HepG2 (cell line): ENCODE results near the gene EARS2. TPM values are rescaled to one million over a fixed set of nuclear protein-coding genes. Genes with fewer than 3 reads are reported as not detected.

Experiments
- ATAC-seq: fragments of 200-7000 bp; cut with Tn5 transposase; 3 replicates; pipeline ENCODE4 v1.9.1; 2020; ENCODE audit warnings: mild to moderate bottlenecking, moderate library complexity
- BruUV-seq: library from RNA; stranded (reverse); fragments of 400-500 nt; replicated peaks from 2 replicates; lab custom pipeline; 2021; lab: Mats Ljungman, UMichigan
- CTCF ChIA-PET: fragments of 300-600 bp; formaldehyde crosslinking; extraction: SDS; loops from one replicate; lab custom pipeline; 2021; ENCODE audit warnings: low total read pairs, inconsistent platforms, low intra/inter-chr PET ratio; lab: Yijun Ruan, JAX
- POLR2A ChIA-PET: fragments of 350-600 bp; sonication (Branson Sonifier 250); formaldehyde crosslinking; loops from one replicate; lab custom pipeline; 2020; ENCODE audit warnings: antibody characterized with exemption, inconsistent platforms; lab: Yijun Ruan, JAX
- DNase-seq: peaks from one replicate; pipeline ENCODE4 v3.0.0-alpha.2; 2015; ENCODE audit warnings: low spot score
- FAIRE-seq: peaks from 3 replicates; lab custom pipeline; 2011; peaks lifted over from hg19 to GRCh38; lab: Jason Lieb, UNC
- H2AFZ ChIP-seq: one replicate; pipeline ENCODE4 v1.6.1; 2011; ENCODE audit warnings: low read length, inconsistent platforms
- H3K27ac ChIP-seq: fragments of 300-600 bp; 3 replicates; pipeline ENCODE4 v1.8.0; 2011; ENCODE audit warnings: mixed run types, mild to moderate bottlenecking, mixed read lengths, low read length, inconsistent platforms; ENCODE audit not compliant: insufficient read depth; ENCODE audit errors: extremely low read length
- H3K27me3 ChIP-seq, 2 experiments: fragments of 200-600 bp in 1 of 2; 2 replicates in 1 of 2; 3 replicates in 1 of 2; pipeline versions ENCODE4 v1.6.0 to v1.8.0; 2011; ENCODE audit warnings: low read length in 2 of 2, mild to moderate bottlenecking in 2 of 2, moderate library complexity in 2 of 2, inconsistent platforms in 1 of 2; ENCODE audit not compliant: insufficient read depth in 2 of 2, control insufficient read depth in 1 of 2
- H3K36me3 ChIP-seq, 2 experiments: fragments of 200-600 bp in 1 of 2; replicated peaks in 1 of 2; 2 replicates in 1 of 2; 3 replicates in 1 of 2; pipeline versions ENCODE4 v1.5.1 to v1.8.0; 2011; ENCODE audit warnings: low read length in 2 of 2, inconsistent platforms in 1 of 2; ENCODE audit not compliant: insufficient read depth in 2 of 2, control insufficient read depth in 1 of 2
- H3K4me1 ChIP-seq: 2 replicates; pipeline ENCODE4 v1.5.1; 2012; ENCODE audit warnings: low read length, inconsistent platforms; ENCODE audit not compliant: insufficient read depth
- H3K4me2 ChIP-seq: 2 replicates; pipeline ENCODE4 v1.6.0; 2011; ENCODE audit warnings: low read depth, low read length, inconsistent platforms
- H3K4me3 ChIP-seq, 3 experiments: fragments of 200-600 bp in 1 of 3; sonication (generic), shearing (Covaris generic) in 1 of 3; replicated peaks in 1 of 3; 2 replicates each; pipeline ENCODE4 v1.5.1; 2011 to 2016; ENCODE audit warnings: low read length in 3 of 3, inconsistent platforms in 2 of 3, low read depth in 2 of 3, mild to moderate bottlenecking in 2 of 3, control low read depth in 1 of 3, mixed read lengths in 1 of 3; ENCODE audit not compliant: insufficient read depth in 1 of 3
- H3K79me2 ChIP-seq: one replicate; pipeline ENCODE4 v1.6.1; 2011; ENCODE audit warnings: low read length, inconsistent platforms; ENCODE audit not compliant: insufficient read depth
- H3K9ac ChIP-seq: 2 replicates; pipeline ENCODE4 v1.6.0; 2011; ENCODE audit warnings: mild to moderate bottlenecking, low read depth, low read length, inconsistent platforms; ENCODE audit not compliant: insufficient read depth
- H3K9me3 ChIP-seq: 2 replicates; pipeline ENCODE4 v1.5.1; 2012; ENCODE audit warnings: mild to moderate bottlenecking, low read length
- H4K20me1 ChIP-seq: 2 replicates; pipeline ENCODE4 v1.6.0; 2011; ENCODE audit warnings: inconsistent platforms, mild to moderate bottlenecking, low read length, moderate library complexity; ENCODE audit not compliant: insufficient read depth
- DRAP1 ChIP-seq: IDR thresholded peaks from 2 replicates; pipeline ENCODE4 v1.6.1; 2016; ENCODE audit warnings: missing genetic modification reagents, missing compliant biosample characterization
- EEA1 ChIP-seq: sonication (generic); formaldehyde crosslinking; IDR thresholded peaks from 2 replicates; pipeline ENCODE4 v1.5.1; 2020; ENCODE audit warnings: mild to moderate bottlenecking, missing genetic modification reagents, borderline replicate concordance
- HIC2 ChIP-seq: sonication (generic); formaldehyde crosslinking; IDR thresholded peaks from 2 replicates; pipeline ENCODE4 v1.9.0; 2022; ENCODE audit warnings: low read depth, missing genetic modification reagents
- HNRNPUL1 ChIP-seq: fragments of 200-400 bp; formaldehyde crosslinking; IDR thresholded peaks from 2 replicates; pipeline ENCODE4 v1.6.1; 2017; ENCODE audit warnings: low read depth, mild to moderate bottlenecking, low read length, moderate library complexity
- NCOA2 ChIP-seq: sonication (generic); formaldehyde crosslinking; IDR thresholded peaks from 2 replicates; pipeline ENCODE4 v1.8.0; 2022; ENCODE audit warnings: inconsistent platforms
- NFKB2 ChIP-seq: sonication (generic); formaldehyde crosslinking; IDR thresholded peaks from 2 replicates; pipeline ENCODE4 v1.4.0; 2020; ENCODE audit warnings: missing genetic modification reagents, borderline replicate concordance
- PHF5A ChIP-seq: IDR thresholded peaks from one replicate; pipeline ENCODE4 v1.6.1; 2018; ENCODE audit warnings: low read depth, missing genetic modification reagents; ENCODE audit not compliant: unreplicated experiment
- STAT6 ChIP-seq: sonication (generic); formaldehyde crosslinking; IDR thresholded peaks from 2 replicates; pipeline ENCODE4 v1.4.0; 2020; ENCODE audit warnings: missing genetic modification reagents, mild to moderate bottlenecking, borderline replicate concordance
- WIZ ChIP-seq: sonication (generic); formaldehyde crosslinking; IDR thresholded peaks from 2 replicates; pipeline ENCODE4 v1.5.1; 2020; ENCODE audit warnings: mild to moderate bottlenecking, missing genetic modification reagents
- ZBTB38 ChIP-seq: sonication (generic); formaldehyde crosslinking; IDR thresholded peaks from 2 replicates; pipeline ENCODE4 v1.5.1; 2020; ENCODE audit warnings: mild to moderate bottlenecking, missing genetic modification reagents
- ZNF362 ChIP-seq: sonication (generic); formaldehyde crosslinking; IDR thresholded peaks from 2 replicates; pipeline ENCODE4 v1.4.0; 2020; ENCODE audit warnings: missing genetic modification reagents, mild to moderate bottlenecking, borderline replicate concordance
- ZNF501 ChIP-seq: sonication (generic); formaldehyde crosslinking; IDR thresholded peaks from 2 replicates; pipeline ENCODE4 v1.5.1; 2020; ENCODE audit warnings: mild to moderate bottlenecking, moderate library complexity, missing genetic modification reagents
- ZNF678 ChIP-seq: sonication (generic); formaldehyde crosslinking; IDR thresholded peaks from 2 replicates; pipeline ENCODE4 v1.4.0; 2020; ENCODE audit warnings: mild to moderate bottlenecking, missing genetic modification reagents
- ZNF710 ChIP-seq: sonication (generic); formaldehyde crosslinking; IDR thresholded peaks from 2 replicates; pipeline ENCODE4 v1.5.0; 2020; ENCODE audit warnings: mild to moderate bottlenecking, missing genetic modification reagents, borderline replicate concordance
- WGBS: methylation state at CpG from one replicate; pipeline ENCODE4 v1.1.6; 2017; ENCODE audit warnings: low lambda C conversion rate; 5-methylcytosine and 5-hydroxymethylcytosine counted together
- in situ Hi-C: cut with HindIII; loops from 2 replicates; pipeline ENCODE4 v1.10.0; 2017; ENCODE audit warnings: low pct_unique_long_range_greater_than_20kb; ENCODE audit not compliant: extremely low pct_ligation_motif_present
- intact Hi-C: fragments of 100-400 bp; cut with micrococcal nuclease; formaldehyde crosslinking; loops from one replicate; pipeline ENCODE4 v1.10.0; 2022; ENCODE audit not compliant: unreplicated experiment
- polyA plus RNA-seq, 8 experiments: library from polyadenylated mRNA; depleted of rRNA in 3 of 8; stranded (reverse) in 7 of 8; unstranded in 1 of 8; fragments of >200 nt; fragmentation: Illumina TruSeq in 4 of 8; extraction: Trizol in 4 of 8; gene quantifications; 2 replicates each; pipeline versions ENCODE4 v1.2.1 to v1.2.3, GENCODE V29; 2011 to 2016; ENCODE audit warnings: low read depth in 4 of 8, missing spikeins in 1 of 8, mixed read lengths in 1 of 8; ENCODE audit not compliant: insufficient read depth in 1 of 8
- total RNA-seq, 5 experiments: library from RNA; depleted of rRNA; stranded (reverse); fragments of >200 nt; fragmentation: Illumina TruSeq; extraction: Trizol; gene quantifications; 2 replicates each; pipeline ENCODE4 v1.2.3, GENCODE V29; 2016; ENCODE audit warnings: low read depth in 1 of 5

EARS2 gene
- total and polyA plus RNA-seq, 2 of the 13 experiments (the other 11 are each of a cell fraction or from before 2014, with no cell fraction given): 49.4 to 80.4 TPM

- in situ Hi-C loops: no loop called here
These were observed 37.0 kb upstream of the EARS2 start for GRCh38 chr16:23594186-23594585.

More at GRCh38 chr16:23594186-23594585, 37.0 kb upstream of the EARS2 start:
- H3K4me3 ChIP-seq: peak overlapping the region in 1 of 3 experiments; percentile 98; a peak in 1 of 6 replicates
- no peak overlapping the region for H2AFZ ChIP-seq
- H3K9ac ChIP-seq: no peak overlapping the region
- intact Hi-C loops: no loop called here
- BruUV-seq: no TSS peak
- DNase-seq: no peak
- H3K79me2 ChIP-seq: peaks cover 67% of the 10 kb centered on the region
- peaks cover 33% of the 10 kb centered on the region for H4K20me1 ChIP-seq
- no peak overlapping the region for H3K27ac ChIP-seq
- H3K4me1 ChIP-seq: peaks cover 31% of the 10 kb centered on the region
- no peak for ATAC-seq
- ChIA-PET POLR2A (no interaction called here), CTCF (no interaction called here)
- H3K9me3 ChIP-seq: no peaks in the 10 kb centered on the region
- H3K27me3 ChIP-seq: peaks cover 0 to 5% of the 10 kb centered on the region in 2 experiments; a peak in 1 of 5 replicates
- H3K36me3 ChIP-seq: peaks cover 32 to 46% of the 10 kb centered on the region in 2 experiments
- 93% methylated on average over 12 of the region's 12 CpGs for WGBS
- peak overlapping the region; percentile 93 for H3K4me2 ChIP-seq
- no peak for FAIRE-seq
- TF ChIP-seq DRAP1 (CRISPR knock-in tag) (no peak), EEA1 (CRISPR knock-in tag) (0 out of 2 replicates have a peak, but pooled peaks have one; percentile 42), ZNF710 (CRISPR knock-in tag) (no peak), WIZ (no peak), HIC2 (CRISPR knock-in tag) (no peak), NFKB2 (CRISPR knock-in tag) (0 out of 2 replicates have a peak, but pooled peaks have one; percentile 13), ZNF501 (CRISPR knock-in tag) (0 out of 2 replicates have a peak, but pooled peaks have one; percentile 17), ZNF362 (no peak), ZNF678 (CRISPR knock-in tag) (no peak), STAT6 (CRISPR knock-in tag) (no peak), ZBTB38 (CRISPR knock-in tag) (peak; percentile 65), PHF5A (CRISPR knock-in tag) (no peak), HNRNPUL1 (no peak), NCOA2 (no peak)
